CD4-positive, alpha-beta T cell treated with Interleukin-4 for 1 hour (primary cell): ENCODE data around the gene LDLR.
"Not testable (repeated sequence)": the region's sequence is repeated elsewhere in the genome, so short reads cannot be mapped to it uniquely, and the experiment has no call there.

Experiments used
- DNase-seq, 2 donors: peaks; one replicate each; pipeline ENCODE4 v3.0.0-alpha.2; 2020 to 2022

The LDLR gene

DNA sequence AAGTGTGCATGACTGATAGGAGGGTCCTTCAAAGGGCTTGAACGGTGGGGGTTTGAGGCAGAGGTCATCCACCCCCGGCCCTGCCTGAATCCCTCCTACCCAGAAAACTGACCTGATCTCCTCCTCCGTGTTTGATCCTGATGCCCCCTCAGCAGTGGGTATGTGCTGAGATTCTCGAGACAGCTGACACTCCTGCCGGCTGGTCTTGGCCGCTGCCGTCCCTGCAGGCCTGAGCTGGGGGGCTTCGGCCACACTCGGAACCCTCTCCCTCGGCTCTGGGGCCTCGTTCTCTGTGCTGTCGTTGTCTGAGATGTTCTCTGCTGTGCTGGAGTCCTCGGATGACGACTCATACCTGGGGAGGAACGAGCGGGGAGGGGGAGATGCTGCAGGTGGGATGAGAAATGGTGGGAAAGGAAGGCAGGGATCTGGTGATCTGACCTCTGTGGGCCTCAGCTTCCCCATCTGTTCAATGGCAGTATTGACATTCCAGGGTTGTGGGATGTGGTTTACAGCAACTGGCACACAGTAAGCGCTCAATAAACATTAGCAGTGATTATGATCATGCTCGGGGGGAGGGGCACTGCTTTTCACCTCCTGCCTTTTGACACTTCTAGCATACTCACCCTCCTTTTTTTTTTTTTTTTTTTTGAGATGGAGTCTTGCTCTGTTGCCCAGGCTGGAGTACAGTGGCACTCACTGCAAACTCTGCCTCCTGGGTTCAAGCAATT is 87.4 kb downstream of the LDLR start:
- DNase-seq = no peak

DNA sequence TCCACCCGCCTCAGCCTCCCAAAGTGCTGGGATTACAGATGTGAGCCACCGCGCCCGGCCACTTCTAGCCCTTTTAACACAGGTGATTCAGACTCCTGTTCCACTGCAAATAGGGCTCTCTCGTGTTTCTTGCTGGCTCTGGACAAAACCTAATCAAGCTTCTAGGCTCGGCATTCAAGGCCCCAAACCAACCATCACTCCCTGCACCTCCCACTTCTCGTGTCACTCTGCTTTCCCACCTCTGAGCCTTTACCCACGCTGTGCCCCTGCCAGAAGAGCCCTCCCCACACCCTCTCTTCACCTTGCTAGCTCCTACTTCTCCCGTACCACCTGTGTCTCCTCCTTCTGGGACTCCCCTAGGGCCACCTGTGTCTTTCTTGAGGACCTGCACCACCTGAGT is 88.3 kb downstream of the LDLR start:
- DNase-seq = no peak

DNA sequence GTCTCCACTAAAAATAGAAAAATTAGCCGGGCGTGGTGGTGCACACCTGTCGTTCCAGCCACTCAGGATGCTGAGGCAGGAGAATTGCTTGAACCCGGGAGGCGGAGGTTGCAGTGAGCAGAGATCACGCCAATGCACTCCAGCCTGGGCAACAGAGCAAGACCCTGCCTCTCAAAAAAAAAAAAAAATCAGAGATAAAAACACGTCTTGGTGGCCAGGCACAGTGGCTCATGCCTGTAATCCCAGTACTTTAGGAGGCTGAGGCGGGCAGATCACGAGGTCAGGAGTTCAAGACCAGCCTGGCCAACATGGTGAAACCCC is 89.8 kb downstream of the LDLR start:
- DNase-seq = not testable (repeated sequence)

DNA sequence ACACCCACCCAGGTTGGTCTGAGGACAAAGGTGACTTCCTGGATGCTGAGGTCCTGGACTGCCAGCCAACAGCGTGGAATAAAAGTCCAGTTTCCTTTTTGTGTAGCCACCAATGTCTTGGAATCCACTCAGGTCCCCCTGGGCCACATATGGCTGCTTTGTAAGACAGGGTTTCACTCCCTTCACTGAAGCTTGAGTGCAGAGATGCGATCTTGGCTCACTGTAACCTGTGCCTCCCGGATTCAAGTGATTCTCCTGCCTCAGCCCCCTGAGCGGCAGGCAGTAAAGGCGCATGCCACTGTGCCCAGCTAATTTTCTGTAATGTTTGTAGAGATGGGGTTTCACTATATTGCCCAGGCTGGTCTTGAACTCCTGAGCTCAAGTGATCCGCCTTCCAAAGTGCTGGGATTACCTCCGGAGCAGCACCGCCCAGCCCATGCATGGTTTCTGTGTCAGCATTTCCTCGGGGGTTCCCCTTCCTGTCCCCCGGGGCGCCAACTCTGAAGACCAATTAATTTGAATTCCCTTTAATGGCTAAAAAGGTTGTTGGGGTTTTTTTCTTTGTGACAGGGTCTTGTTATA is 90.5 kb downstream of the LDLR start:
- peak in 1 of 2 donors; percentile 25 for DNase-seq

DNA sequence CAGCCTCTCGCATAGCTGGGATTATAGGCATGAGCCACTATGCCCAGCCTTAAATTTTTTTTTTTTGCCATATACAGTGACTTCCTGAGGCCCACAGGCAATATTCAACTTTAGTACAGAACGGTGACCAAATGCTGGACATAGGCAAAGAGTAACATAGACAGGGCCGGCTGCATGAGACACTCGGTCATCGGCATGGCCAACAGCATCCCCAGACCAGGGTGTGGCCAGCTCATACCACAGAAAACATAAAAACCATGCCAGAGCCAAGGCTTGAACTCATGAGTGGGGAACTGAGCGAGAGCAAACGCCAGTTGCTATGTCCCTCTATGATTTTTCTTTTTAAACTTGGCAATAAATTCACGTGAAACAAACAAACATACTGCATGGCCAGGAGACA is 91.1 kb downstream of the LDLR start:
- DNase-seq = no peak

DNA sequence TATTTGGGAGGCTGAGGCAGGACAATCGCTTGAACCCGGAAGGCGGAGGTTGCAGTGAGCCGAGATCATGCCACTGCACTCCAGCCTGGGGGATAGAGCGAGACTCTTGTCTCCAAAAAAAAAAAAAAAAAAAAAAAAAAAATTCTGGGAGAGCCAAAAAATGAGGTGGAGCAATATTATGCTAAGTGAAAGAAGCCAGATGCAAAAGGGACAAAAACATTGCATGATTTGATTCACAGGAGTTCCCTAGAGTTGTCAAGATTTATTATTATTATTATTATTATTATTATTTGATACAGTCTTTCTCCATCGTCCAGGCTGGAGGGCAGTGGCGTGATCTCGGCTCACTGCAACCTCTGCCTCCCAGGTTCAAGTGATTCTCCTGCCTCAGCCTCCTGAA is 91.7 kb downstream of the LDLR start:
- not testable (repeated sequence) for DNase-seq

DNA sequence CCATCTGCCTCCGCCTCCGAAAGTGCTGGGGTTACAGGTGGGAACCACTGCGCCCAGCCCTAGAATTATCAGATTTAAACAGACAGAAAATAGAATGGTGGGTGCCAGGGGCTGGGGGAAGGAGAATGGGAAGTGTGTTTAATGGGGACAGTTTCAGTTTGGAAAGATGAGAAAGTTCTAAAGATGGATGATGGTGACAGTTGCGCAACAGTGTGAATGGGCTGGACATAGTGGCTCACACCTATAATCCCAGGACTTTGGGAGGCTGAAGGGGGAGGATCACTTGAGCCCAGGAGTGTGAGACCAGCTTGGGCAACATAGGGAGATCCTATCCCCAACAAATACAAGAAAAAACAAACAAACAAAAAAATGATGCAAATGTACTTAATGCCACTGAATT is 92.2 kb downstream of the LDLR start:
- no peak for DNase-seq
